H4 (cell line): ENCODE measurements around the gene ENSA. TPM values are rescaled to one million over a fixed set of nuclear protein-coding genes. Genes with fewer than 3 reads are reported as not detected.
"Not testable (repeated sequence)": the region's sequence is repeated elsewhere in the genome, so short reads cannot be mapped to it uniquely, and the experiment has no call there.

Experiments
- DNase-seq: peaks from one replicate; pipeline ENCODE4 v3.0.0-alpha.2; 2015; ENCODE audit warnings: low spot score
- total RNA-seq: library from RNA; depleted of rRNA; stranded (reverse); fragments of >200 nt; shearing (Covaris generic); gene quantifications from 2 replicates; pipeline ENCODE4 v1.2.3, GENCODE V29; 2014; rRNA removed

Gene ENSA, protein sequence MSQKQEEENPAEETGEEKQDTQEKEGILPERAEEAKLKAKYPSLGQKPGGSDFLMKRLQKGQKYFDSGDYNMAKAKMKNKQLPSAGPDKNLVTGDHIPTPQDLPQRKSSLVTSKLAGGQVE
- 143 and 154 TPM in 2 replicates for total RNA-seq

DNA sequence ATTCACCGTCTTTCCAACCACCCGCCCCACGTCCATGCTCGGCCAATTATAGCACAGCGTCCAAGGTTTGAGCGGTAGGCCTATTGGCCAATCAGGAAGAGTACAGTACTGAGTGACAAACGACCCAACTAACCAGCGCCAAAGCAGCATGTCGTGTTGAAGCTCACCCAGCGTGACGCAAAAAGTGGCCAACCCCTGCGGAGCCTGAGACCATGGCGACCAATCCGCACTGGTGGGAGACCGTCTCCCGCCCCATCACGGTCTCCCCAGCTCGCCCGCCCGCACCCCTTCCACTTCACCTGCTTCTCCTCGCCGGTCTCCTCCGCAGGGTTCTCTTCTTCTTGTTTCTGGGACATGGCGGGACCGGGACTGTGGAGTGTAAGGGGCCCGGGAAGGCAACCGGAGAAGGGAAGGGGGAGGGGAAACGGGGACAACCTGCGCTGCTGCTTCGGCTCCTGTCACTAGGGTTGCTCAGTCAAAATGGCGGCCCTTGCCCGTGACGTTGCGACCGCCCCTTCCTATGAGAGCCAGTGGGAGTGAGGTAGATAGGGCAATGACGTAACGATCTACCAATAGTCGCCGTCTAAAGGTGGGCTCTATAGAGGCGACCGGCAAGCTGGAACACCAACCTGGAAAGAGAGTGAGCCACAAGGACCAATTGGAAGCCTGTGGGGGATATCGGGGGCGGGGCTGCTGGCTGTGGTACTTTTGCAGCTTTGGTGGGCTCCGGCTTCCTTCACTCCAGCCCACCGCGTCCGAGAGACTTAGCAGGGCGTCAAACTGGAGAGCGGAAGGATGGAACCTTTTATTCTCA, at the start of gene ENSA:
Gene ENSA, minus strand, starts transcription at position 498 of the 814 bp plus-strand sequence. Its CDS starts 142 bp downstream, at position 356.
- peak; percentile 100 for DNase-seq

DNA sequence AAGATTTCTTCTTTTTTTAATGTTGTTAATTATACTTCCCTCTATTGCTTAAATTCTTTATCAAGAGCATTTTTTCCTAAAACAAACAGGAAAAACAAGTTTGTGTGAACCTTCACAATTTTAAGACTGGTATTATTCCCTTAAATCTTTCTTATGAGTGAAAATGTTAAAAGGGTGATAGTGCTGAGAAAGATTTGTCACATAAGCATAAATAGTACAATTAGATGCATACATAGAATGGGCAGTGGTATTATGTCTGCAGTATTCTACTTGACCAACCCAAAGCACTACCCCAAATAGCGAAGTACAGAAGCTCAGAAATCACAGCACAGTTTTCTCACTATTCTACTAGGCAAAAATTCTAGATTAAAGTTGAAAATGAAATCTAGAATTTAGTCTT, 49.6 kb upstream of the ENSA start:
- DNase-seq: no peak

DNA sequence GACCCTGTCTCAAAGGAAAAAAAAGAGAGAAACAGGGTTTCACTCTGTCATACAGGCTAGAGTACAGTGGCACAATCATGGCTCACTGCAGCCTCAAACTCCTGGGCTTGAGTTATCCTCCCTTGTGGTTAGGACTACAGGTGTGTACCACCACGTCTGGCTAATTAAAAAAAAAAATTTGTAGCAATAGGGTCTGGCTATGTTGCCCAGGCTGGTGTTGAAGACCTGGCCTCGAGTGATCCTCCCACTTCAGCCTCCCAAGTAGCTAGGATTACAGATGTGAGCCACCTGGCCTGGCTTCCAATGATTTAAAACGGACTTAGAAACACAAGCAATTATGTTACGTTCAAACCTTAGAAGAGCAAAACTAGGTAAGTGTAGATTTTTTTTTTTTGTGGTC, 45.5 kb upstream of the ENSA start:
- no peak for DNase-seq

DNA sequence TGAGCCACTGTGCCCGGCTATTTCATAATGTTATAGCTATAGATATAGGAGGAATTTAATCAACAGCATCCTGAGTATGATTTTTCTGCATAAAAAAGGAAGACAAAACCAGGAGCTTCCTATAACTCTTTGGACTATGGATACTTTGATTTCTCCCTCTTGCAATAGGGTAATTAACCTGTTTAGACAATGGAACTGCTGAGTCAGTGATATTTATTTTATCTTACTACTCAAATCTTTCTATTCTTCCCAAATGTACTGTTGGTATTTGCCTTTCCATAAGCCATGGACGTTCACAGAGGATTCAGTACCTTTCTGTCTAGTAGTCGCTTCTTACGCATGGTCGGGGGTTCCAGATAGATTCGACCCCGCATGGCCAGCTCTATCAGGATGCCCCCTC, 33.9 kb upstream of the ENSA start:
- DNase-seq: no peak

DNA sequence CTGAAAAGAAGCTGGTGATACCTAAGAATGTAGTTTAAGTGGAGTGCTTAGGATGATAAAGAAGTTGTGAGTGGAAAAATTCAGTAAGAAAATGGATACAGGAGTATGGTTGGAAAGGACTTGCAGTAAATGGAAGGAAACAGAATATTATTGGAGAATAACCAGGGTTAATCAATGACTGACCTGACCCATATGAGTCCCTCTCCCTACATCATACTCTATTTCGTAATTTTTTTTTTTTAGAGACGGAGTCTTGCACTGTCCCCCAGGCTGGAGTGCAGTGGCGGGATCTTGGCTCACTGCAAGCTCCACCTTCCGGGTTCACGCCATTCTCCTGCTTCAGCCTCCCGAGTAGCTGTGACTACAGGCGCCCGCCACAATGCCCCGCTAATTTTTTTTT, 33.4 kb upstream of the ENSA start:
- DNase-seq: no peak

DNA sequence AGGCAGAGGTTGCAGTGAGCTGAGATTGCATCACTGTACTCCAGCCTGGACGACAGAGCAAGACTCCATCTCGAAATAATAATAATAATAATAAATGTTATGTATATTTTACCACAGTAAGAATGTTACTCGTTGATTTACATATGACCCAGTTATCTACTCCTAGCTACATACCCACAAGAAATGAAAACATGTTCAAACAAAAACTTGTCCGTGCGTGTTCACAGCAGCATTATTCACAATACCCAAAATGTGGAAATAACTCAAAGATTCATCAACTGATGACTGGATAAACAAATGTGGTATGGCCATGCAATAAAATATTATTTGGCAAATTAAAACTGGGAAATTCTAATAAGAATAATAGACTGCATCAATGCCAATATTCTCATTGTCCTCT, 31.7 kb upstream of the ENSA start:
- DNase-seq: no peak

DNA sequence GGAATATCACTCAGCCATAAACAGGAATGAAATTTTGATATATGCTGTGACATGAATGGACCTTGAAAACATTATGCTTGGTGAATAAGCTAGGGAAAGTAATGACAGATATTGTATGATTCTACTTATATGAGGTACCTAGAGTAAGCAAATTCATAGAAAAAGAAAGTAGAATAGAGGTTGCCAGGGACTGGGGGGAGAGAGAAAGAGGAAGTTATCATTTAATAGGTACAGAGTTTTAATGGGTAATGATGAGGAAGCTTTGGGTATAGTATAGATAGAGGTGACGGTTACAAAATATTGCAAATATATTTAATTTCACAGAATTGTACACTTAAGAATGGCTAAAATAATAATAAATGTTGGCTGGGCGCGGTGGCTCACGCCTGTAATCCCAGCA, 31.2 kb upstream of the ENSA start:
- DNase-seq: no peak

DNA sequence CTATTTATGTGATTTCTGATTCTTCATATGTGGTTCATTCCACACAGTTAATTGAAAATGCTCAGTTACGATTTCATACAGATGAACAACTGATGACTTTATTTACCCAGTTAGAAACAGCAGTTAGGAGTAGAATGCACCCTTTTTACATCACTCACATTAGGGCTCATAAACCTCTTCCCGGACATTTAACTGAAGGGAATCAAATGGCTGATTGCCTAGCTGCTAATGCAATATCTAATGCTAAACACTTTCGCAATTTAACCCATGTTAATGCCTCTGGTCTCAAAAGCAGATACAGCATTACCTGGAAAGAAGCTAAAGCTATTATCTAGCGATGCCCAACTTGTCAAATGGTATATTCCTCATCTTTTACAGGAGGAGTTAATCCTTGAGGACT, 27.7 kb upstream of the ENSA start:
- DNase-seq: not testable (repeated sequence)

DNA sequence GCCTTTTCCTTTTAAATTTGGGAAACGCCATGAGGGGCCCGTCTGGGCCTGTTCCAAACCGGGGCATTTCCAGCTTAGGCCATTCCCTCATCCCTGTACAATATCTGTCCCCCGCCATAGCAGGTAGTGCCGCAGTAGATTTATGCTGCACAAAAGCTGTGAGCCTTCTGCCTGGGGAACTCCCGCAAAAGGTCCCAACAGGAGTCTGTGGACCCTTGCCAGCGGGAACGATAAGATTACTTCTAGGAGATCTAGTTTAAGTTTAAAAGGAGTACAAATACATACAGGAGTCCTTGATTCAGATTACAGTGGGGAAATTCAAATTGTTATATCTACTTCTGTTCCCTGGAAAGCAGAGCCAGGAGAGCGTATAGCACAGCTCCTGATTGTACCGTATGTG, 25.2 kb upstream of the ENSA start:
- not testable (repeated sequence) for DNase-seq

DNA sequence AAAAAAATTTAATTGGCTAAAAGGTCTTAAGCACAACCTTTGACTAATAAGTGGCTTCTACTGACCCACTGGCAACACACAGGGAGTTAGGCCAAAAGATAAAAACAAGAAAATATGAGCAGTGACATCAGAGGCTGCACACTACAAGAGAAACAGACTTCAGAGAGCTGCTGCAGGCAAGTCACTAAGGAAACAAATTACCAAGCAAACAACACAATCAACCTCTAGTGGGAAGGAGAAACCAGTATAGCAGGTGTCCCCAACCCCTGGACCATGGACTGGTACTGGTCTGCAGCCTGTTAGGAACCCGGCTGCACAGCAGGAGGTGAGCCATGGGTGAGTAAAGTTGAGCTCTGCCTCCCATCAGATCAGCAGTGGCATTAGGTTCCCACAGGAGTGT, 20.8 kb upstream of the ENSA start:
- no peak for DNase-seq

DNA sequence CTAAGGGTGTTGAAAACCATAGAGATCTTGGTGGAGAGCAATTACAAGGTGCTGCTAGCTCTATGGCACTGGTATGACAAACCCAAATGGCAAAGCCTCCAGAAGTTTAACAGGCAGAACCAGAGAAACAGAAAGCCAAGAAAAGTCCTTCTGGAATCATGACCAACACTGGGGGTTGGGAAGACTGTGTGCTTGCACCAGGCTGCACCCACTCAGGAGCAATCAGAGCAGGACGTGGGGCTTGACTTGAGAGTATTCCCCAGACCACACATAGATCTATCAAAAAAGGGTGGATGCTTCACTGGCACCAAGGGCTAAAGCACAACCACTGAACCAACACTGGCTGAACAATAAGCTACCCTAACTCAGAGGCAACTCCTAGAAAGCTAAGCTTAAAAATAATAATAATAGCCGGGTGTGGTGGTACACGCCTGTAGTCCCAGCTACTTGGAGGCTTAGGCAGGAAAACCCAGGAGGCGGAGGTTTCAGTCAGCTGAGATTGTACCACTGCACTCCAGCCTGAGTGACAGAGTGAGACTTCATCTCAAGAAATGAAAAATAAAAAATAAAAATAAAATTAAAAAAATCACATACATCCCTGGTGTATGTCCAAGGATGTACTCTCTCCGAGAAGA, 20.1 kb upstream of the ENSA start:
- no peak for DNase-seq

DNA sequence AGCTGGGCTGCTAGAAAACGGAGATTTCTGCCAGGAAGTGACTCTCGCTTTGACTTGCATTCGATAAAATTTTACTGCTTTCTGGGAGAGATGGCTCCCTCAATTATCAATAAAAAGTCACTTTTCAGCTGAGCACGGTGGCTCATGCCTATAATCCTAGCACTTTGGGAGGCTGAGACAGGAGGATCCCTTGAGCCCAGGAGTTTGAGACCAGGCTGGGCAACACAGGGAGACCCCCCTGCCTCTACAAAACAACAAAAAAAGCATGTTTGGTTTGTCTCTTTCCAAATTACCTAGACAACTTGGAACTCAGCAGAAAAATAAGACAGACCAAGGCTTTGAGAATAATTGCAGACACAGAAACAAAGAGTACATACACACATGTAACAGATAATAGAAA, 12.9 kb upstream of the ENSA start:
- DNase-seq: no peak

DNA sequence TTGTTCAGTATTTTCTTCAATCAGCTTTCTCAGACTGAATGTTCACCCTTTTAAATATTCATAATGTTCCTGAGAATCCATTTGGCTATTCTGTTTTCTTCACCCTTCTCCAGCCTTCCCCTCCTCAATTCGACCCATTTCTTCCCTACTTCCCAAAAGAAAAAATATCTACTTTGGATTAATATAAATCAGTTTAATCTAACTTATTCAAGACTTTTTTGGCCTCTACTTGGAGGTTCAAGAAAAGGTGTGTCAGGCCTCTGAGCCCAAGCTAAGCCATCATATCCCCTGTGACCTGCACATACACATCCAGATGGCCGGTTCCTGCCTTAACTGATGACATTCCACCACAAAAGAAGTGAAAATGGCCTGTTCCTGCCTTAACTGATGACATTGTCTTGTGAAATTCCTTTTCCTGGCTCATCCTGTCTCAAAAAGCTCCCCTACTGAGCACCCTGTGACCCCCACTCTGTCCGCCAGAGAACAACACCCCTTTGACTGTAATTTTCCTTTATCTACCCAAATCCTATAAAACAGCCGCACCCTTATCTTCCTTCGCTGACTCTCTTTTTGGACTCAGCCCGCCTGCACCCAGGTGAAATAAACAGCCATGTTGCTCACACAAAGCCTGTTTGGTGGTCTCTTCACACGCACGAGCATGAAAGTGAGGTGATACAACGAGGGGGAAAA, 11.9 kb upstream of the ENSA start:
- DNase-seq: not testable (repeated sequence)

DNA sequence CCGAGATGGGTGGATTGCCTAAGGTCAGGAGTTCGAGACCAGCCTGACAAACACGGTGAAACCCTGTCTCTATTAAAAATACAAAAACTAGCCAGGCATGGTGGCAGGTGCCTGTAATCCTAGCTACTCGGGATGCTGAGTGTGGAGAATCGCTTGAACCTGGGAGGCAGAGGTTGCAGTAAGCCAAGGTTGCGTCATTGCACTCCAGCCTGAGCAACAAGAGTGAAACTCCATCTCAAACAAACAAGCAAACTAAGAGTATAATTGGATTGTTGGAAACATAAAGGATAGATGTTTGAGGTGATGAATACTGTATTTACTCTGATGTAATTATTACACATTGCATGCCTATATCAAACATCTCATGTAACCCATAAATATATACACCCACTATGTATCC, 9.0 kb upstream of the ENSA start:
- not testable (repeated sequence) for DNase-seq

DNA sequence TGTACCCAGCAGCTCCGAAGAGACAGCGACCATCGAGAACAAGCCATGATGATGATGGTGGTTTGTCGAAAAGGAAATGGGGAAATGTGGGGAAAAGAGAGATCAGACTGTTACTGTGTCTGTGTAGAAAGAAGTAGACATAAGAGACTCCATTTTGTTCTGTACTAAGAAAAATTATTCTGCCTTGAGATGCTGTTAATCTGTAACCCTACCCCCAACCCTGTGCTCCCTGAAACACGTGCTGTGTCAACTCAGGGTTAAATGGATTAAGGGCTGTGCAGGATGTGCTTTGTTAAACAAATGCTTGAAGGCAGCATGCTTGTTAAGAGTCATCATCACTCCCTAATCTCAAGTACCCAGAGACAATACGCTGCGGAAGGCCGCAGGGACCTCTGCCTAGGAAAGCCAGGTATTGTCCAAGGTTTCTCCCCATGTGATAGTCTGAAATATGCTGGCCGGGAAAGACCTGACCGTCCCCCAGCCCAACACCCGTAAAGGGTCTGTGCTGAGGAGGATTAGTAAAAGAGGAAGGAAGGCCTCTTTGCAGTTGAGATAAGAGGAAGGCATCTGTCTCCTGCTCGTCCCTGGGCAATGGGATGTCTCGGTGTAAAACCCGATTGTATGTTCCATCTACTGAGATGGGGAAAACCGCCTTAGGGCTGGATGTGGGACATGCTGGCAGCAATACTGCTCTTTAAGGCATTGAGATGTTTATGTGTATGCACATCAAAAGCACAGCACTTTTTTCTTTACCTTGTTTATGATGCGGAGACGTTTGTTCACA, 5.6 kb upstream of the ENSA start:
- not testable (repeated sequence) for DNase-seq

DNA sequence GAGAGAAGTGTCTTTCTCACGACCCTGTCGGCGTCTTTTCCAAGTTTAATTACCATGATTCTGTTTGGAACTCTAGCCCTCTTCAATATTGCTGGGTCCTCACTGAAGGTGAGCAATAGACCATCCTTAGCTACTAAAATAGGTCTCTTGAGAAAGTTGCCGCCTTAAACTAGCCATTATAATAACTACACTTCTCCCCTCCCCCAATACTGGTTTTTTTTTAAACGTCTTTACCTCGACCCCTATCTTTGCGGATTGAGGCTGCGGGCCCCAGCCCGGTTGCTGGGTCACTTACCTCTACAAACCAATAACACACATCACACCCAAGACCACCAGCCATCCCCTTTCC, 672 bp downstream of the ENSA start:
- DNase-seq: no peak

DNA sequence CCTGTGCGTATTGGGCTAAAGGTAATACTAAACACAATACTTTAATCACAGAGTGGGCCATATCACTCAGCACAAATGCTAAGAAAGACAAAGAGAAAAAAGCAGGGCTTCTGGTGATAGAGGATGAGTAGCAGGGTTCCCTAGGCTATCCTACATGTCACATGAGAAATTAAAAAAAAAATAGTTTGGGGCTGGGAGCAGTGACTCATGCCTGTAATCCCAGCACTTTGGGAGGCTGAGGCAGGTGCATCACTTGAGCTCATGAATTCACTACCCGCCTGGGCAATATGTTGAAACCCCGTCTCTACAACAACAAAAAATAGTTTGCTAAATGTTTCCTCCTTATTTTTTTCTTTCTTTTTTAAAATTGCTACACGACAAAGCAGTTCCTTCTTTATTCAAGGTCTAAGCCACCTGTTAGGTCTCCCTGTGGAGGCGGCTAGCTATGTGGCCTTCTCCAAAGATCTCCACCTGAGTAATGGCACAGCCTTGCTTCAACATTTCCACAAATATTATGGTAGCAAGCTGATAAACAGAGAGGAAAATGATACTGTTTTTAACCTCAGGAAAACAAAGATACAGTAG, 1.5 kb downstream of the ENSA start:
- DNase-seq: no peak

DNA sequence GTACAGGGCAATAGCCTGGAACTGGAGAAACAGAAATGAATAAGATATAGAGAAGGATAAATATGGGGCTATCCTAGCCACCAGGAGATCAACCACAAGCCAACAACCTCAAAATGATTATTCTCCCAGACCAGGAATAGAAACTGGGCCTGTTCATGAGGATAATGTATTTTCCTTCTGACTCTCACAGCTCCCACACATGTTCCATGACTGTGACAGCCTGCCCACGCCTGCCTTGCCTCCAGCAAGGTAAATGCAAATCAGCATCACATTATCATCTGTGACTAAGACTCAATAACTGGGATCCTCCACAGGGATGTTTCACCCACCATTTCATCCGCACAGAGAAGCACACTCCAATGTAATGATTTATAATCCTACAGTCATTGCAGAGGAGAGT, 3.3 kb downstream of the ENSA start:
- DNase-seq: no peak

DNA sequence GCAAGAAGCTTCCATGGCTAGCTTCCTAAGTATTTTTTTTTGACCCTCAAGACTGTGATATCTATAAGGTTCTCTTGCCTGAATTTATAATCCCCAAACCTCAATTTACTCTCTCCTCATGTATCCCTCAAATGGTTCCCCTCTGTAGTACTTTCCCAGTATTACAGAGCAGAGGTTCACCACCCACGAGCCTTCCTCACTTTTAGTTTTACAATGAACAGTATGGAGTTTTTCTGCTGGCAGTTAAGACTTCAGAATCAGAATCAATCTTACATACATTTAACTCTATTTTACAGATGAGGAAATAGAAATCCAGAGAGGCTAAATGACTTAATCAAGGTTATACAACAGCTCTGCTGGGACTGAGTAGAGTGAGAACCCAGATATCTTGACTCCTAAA, 4.9 kb downstream of the ENSA start:
- DNase-seq: not testable (repeated sequence)

DNA sequence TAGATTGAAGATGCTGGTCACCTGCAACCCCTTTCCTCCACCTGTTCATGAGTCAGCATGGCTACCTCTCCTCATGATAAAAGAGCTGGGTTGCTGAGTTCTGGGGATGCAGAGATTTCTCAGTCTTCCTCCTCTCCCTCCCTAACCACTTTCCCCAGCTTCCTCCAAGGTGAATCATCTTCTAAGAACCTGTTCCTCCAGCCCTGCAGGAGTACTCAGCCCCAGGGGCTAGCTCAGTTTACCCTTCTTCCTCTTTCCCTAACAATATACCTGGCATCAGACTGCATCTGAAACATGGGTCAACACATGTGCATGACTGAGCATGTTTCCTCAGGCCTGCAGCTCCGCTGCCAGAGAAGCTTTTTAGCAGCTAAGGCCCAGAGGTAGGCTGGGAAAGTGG, 5.3 kb downstream of the ENSA start:
- not testable (repeated sequence) for DNase-seq

DNA sequence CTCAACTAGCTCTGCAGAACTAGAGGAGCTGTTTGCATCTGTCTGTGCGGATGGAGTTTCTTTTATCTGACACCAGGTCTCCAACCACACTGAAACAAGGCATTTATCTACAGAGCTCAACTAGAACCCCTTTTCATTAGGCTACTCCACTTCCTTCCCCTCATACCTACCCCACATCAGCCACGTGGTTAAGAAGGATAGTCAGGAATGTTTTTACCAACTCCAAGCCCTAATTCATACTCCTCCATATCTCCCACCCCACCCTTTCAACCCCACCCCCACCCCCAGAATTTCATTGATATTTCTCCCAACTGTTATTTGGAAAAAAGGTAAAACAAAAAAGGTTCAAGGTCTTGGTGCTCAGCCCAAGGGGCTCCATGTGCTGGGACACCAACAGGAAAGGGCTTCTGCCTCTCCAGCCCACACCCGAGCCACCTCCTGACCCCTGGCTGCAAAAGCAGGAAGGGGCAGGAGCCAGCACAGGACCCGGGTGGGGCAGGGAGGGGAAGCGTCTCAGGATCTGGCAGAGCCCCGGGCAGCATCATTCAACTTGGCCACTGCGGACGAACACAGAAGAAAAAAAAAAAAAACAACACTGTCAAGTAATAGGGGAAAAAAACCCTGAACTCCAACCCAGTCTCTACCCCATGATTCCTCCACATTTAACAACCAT, 7.0 kb downstream of the ENSA start:
- no peak for DNase-seq
